HepG2 (cell line): Measurements from ENCODE around the gene PNPLA3. TPM values are rescaled to one million over a fixed set of nuclear protein-coding genes. Genes with fewer than 3 reads are reported as not detected.
A peak's percentile ranks its signal among the peaks of the same experiment; 100 is the strongest.

ENCODE experiments used
- AHR ChIP-seq: IDR thresholded peaks from 2 replicates; pipeline ENCODE4 v1.6.1; 2018; ENCODE audit warnings: missing genetic modification reagents, missing compliant biosample characterization
- ATF4 ChIP-seq, 2 experiments: fragments of 450-650 bp in 1 of 2; sonication (generic) in 1 of 2; formaldehyde crosslinking; IDR thresholded peaks; 2 replicates each; pipeline versions ENCODE4 v1.5.0 to v1.8.0; 2020 to 2022; ENCODE audit warnings: mild to moderate bottlenecking in 1 of 2, missing genetic modification reagents in 1 of 2
- ERF ChIP-seq: IDR thresholded peaks from 2 replicates; pipeline ENCODE4 v1.6.1; 2018; ENCODE audit warnings: missing biosample characterization, missing genetic modification reagents
- HMGA1 ChIP-seq: sonication (generic); formaldehyde crosslinking; conservative IDR thresholded peaks from 2 replicates; pipeline ENCODE4 v1.4.0; 2020; ENCODE audit warnings: missing genetic modification reagents
- HNRNPLL ChIP-seq: fragments of 200-400 bp; formaldehyde crosslinking; IDR thresholded peaks from 2 replicates; pipeline ENCODE4 v1.6.1; 2017; ENCODE audit warnings: mild to moderate bottlenecking, low read depth, low read length; ENCODE audit not compliant: poor library complexity, severe bottlenecking
- IKZF4 ChIP-seq: sonication (generic); formaldehyde crosslinking; IDR thresholded peaks from 2 replicates; pipeline ENCODE4 v1.5.1; 2020; ENCODE audit warnings: borderline replicate concordance, mild to moderate bottlenecking, low read depth, missing genetic modification reagents; ENCODE audit errors: not compliant biosample characterization
- MEF2D ChIP-seq: sonication (generic); formaldehyde crosslinking; IDR thresholded peaks from 2 replicates; pipeline ENCODE4 v1.5.1; 2020; ENCODE audit warnings: mild to moderate bottlenecking, missing genetic modification reagents
- RAD21 ChIP-seq: fragments of 450-650 bp; formaldehyde crosslinking; IDR thresholded peaks from 2 replicates; pipeline ENCODE4 v1.5.0; 2020; ENCODE audit warnings: mild to moderate bottlenecking
- TARDBP ChIP-seq: sonication (generic); formaldehyde crosslinking; IDR thresholded peaks from 2 replicates; pipeline ENCODE4 v1.8.0; 2022; ENCODE audit warnings: mild to moderate bottlenecking, missing genetic modification reagents
- TBX2 ChIP-seq: sonication (generic); formaldehyde crosslinking; IDR thresholded peaks from 2 replicates; pipeline ENCODE4 v1.5.0; 2020; ENCODE audit warnings: missing genetic modification reagents, mild to moderate bottlenecking, borderline replicate concordance
- TFDP1 ChIP-seq: IDR thresholded peaks from 2 replicates; pipeline ENCODE4 v1.6.1; 2016; ENCODE audit warnings: missing compliant biosample characterization, missing genetic modification reagents, borderline replicate concordance
- ZBTB21 ChIP-seq: sonication (generic); formaldehyde crosslinking; IDR thresholded peaks from 2 replicates; pipeline ENCODE4 v1.4.0; 2020; ENCODE audit warnings: missing genetic modification reagents
- ZHX2 ChIP-seq, 2 experiments: sonication (generic) in 1 of 2; formaldehyde crosslinking in 1 of 2; IDR thresholded peaks; 2 replicates each; pipeline versions ENCODE4 v1.6.1 to v1.9.0; 2014 to 2022; ENCODE audit warnings: antibody characterized with exemption in 1 of 2, borderline replicate concordance in 1 of 2, inconsistent platforms in 1 of 2, low read depth in 1 of 2, missing genetic modification reagents in 1 of 2
- ZMYM3 ChIP-seq: sonication (generic); formaldehyde crosslinking; IDR thresholded peaks from 2 replicates; pipeline ENCODE4 v1.5.1; 2020; ENCODE audit warnings: mild to moderate bottlenecking, missing genetic modification reagents
- ZNF138 ChIP-seq: sonication (generic); formaldehyde crosslinking; IDR thresholded peaks from 2 replicates; pipeline ENCODE4 v1.5.0; 2020; ENCODE audit warnings: mild to moderate bottlenecking, low read depth, missing genetic modification reagents
- ZNF143 ChIP-seq: sonication (generic); formaldehyde crosslinking; IDR thresholded peaks from 2 replicates; pipeline ENCODE4 v1.4.0; 2020; ENCODE audit warnings: missing genetic modification reagents
- ZNF260 ChIP-seq: sonication (generic); formaldehyde crosslinking; IDR thresholded peaks from 2 replicates; pipeline ENCODE4 v1.4.0; 2020; ENCODE audit warnings: missing genetic modification reagents, low read depth, mild to moderate bottlenecking, borderline replicate concordance
- ZNF570 ChIP-seq: sonication (generic); formaldehyde crosslinking; IDR thresholded peaks from 2 replicates; pipeline ENCODE4 v1.4.0; 2020; ENCODE audit warnings: mild to moderate bottlenecking, missing genetic modification reagents, borderline replicate concordance
- ZNF580 ChIP-seq: IDR thresholded peaks from 2 replicates; pipeline ENCODE4 v1.6.1; 2016; ENCODE audit warnings: low read depth, borderline replicate concordance
- ZNF746 ChIP-seq: sonication (generic); formaldehyde crosslinking; IDR thresholded peaks from 2 replicates; pipeline ENCODE4 v1.8.0; 2022; ENCODE audit warnings: mild to moderate bottlenecking, missing genetic modification reagents
- polyA plus RNA-seq, 8 experiments: library from polyadenylated mRNA; depleted of rRNA in 3 of 8; stranded (reverse) in 7 of 8; unstranded in 1 of 8; fragments of >200 nt; fragmentation: Illumina TruSeq in 4 of 8; extraction: Trizol in 4 of 8; gene quantifications; 2 replicates each; pipeline versions ENCODE4 v1.2.1 to v1.2.3, GENCODE V29; 2011 to 2016; ENCODE audit warnings: low read depth in 4 of 8, missing spikeins in 1 of 8, mixed read lengths in 1 of 8; ENCODE audit not compliant: insufficient read depth in 1 of 8
- total RNA-seq, 5 experiments: library from RNA; depleted of rRNA; stranded (reverse); fragments of >200 nt; fragmentation: Illumina TruSeq; extraction: Trizol; gene quantifications; 2 replicates each; pipeline ENCODE4 v1.2.3, GENCODE V29; 2016; ENCODE audit warnings: low read depth in 1 of 5

Gene PNPLA3
- total and polyA plus RNA-seq, 2 of the 13 experiments (the other 11 are each of a cell fraction or from before 2014, with no cell fraction given): 16.9 to 19.8 TPM

- peak; percentile 17; the same call in 1 of the 2 replicates for TF ChIP-seq ZHX2 (IDR thresholded peaks at IDR 0.05; ENCODE audit: low read depth)
- TF ChIP-seq ZHX2 (CRISPR knock-in tag; IDR thresholded peaks at IDR 0.05; ENCODE audit: borderline replicate concordance): 0 out of 2 replicates have a peak, but pooled peaks have one; percentile 24
- TF ChIP-seq HNRNPLL: peak; percentile 85
- peak; percentile 24; the same call in 1 of the 2 replicates for TF ChIP-seq TARDBP (CRISPR knock-in tag)
- TF ChIP-seq ZNF570 (CRISPR knock-in tag): no peak
- TF ChIP-seq MEF2D (CRISPR knock-in tag): no peak; the same call in 1 of the 2 replicates
- no peak for TF ChIP-seq HMGA1 (CRISPR knock-in tag)
- 0 out of 2 replicates have a peak, but pooled peaks have one; percentile 63 for TF ChIP-seq ZNF746 (CRISPR knock-in tag)
- TF ChIP-seq ZBTB21 (CRISPR knock-in tag): no peak
- TF ChIP-seq ERF (CRISPR knock-in tag): no peak
- TF ChIP-seq ZNF580: peak; percentile 55; the same call in 1 of the 2 replicates
- TF ChIP-seq RAD21: no peak
- no peak for TF ChIP-seq AHR
- TF ChIP-seq ZNF138: no peak
- TF ChIP-seq TBX2 (CRISPR knock-in tag): peak; percentile 49; the same call in 1 of the 2 replicates
- TF ChIP-seq ZMYM3 (CRISPR knock-in tag): no peak
- TF ChIP-seq ATF4 (CRISPR knock-in tag; IDR thresholded peaks at IDR 0.05): peak in 1 of 2 experiments; percentile 34; a peak in 1 of 4 replicates
- TF ChIP-seq ZNF143 (CRISPR knock-in tag): no peak
- TF ChIP-seq ZNF260 (CRISPR knock-in tag): no peak
- TF ChIP-seq TFDP1: peak; percentile 23; the same call in 1 of the 2 replicates
- TF ChIP-seq IKZF4 (CRISPR knock-in tag): no peak
Measured at GRCh38 chr22:43923631-43924464, at the start of gene PNPLA3 (continued).
